Natural killer cell (primary cell): ENCODE measurements around the gene DENR. TPM values are rescaled to one million over a fixed set of nuclear protein-coding genes. Genes with fewer than 3 reads are reported as not detected.
A peak's percentile ranks its signal among the peaks of the same experiment; 100 is the strongest.
"Not testable (repeated sequence)": the region's sequence is repeated elsewhere in the genome, so short reads cannot be mapped to it uniquely, and the experiment has no call there.

Experiments used
- ATAC-seq, 3 donors: fragments of 150-1000 bp in 2 of 3; fragments of 200-7000 bp in 1 of 3; cut with Tn5 transposase; 1 replicate in 1 of 3; 2 replicates in 2 of 3; pipeline ENCODE4 v1.10.0; 2021; ENCODE audit warnings: mild to moderate bottlenecking in 2 of 3, moderate library complexity in 2 of 3
- DNase-seq, 2 donors: peaks; one replicate each; pipeline versions ENCODE4 v3.0.0 to v3.0.0-alpha.2; 2013 to 2021; ENCODE audit warnings: mixed read lengths in 1 of 2
- H3K27ac ChIP-seq: one replicate; pipeline ENCODE4 v1.5.1; 2013; ENCODE audit warnings: mild to moderate bottlenecking, low read length
- H3K27me3 ChIP-seq: one replicate; pipeline ENCODE4 v1.6.1; 2013; ENCODE audit warnings: low read length; ENCODE audit not compliant: control insufficient read depth, insufficient read depth
- H3K36me3 ChIP-seq: one replicate; pipeline ENCODE4 v1.6.1; 2013; ENCODE audit warnings: low read length; ENCODE audit not compliant: control insufficient read depth, insufficient read depth
- H3K4me1 ChIP-seq: one replicate; pipeline ENCODE4 v1.6.1; 2013; ENCODE audit warnings: low read length; ENCODE audit not compliant: control insufficient read depth, insufficient read depth
- H3K4me3 ChIP-seq: one replicate; pipeline ENCODE4 v1.5.1; 2013; ENCODE audit warnings: low read length
- H3K9me3 ChIP-seq: one replicate; pipeline ENCODE4 v1.6.1; 2013; ENCODE audit warnings: low read length; ENCODE audit not compliant: control insufficient read depth, insufficient read depth
- H3K27ac Mint-ChIP-seq, 2 donors: one replicate each; pipeline ENCODE4 v1.8.0; 2022; ENCODE audit warnings: mild to moderate bottlenecking in 2 of 2, mixed read lengths in 2 of 2, moderate library complexity in 1 of 2
- H3K27me3 Mint-ChIP-seq, 2 donors: one replicate each; pipeline ENCODE4 v1.8.0; 2022; ENCODE audit warnings: low read depth in 2 of 2, mixed read lengths in 2 of 2
- H3K36me3 Mint-ChIP-seq: one replicate; pipeline ENCODE4 v1.8.0; 2022; ENCODE audit warnings: mixed read lengths
- H3K4me1 Mint-ChIP-seq, 2 donors: one replicate each; pipeline ENCODE4 v1.8.0; 2022; ENCODE audit warnings: mixed read lengths in 2 of 2
- H3K4me3 Mint-ChIP-seq: one replicate; pipeline ENCODE4 v1.8.0; 2022; ENCODE audit warnings: mild to moderate bottlenecking, moderate library complexity, mixed read lengths
- H3K9me3 Mint-ChIP-seq, 2 donors: one replicate each; pipeline ENCODE4 v1.8.0; 2022; ENCODE audit warnings: mixed read lengths in 2 of 2
- CTCF ChIP-seq: fragments of 200-600 bp; IDR thresholded peaks from one replicate; pipeline ENCODE4 v1.8.0; 2022; ENCODE audit warnings: antibody characterized with exemption
- WGBS: methylation state at CpG from one replicate; pipeline ENCODE4 v1.1.7; 2013; ENCODE audit warnings: missing lambda C conversion rate; ENCODE audit not compliant: insufficient coverage; 5-methylcytosine and 5-hydroxymethylcytosine counted together
- intact Hi-C: fragments of 100-400 bp; cut with micrococcal nuclease; formaldehyde crosslinking; loops from one replicate; pipeline ENCODE4 v1.14.2; 2022
- total RNA-seq, 4 donors: library from RNA; stranded (reverse); fragments of 120-200 nt in 1 of 4; gene quantifications; one replicate each; pipeline versions ENCODE4 v1.2.3 to v1.2.4, GENCODE V29; 2013 to 2022

The DENR gene
- total RNA-seq: 10 to 100 TPM; 30.5 to 42.9 (median 42.7) TPM
- total RNA-seq (2013): 44.6 TPM

GRCh38 chr12:122752464-122753318 lies at the start of gene DENR:
Gene DENR, plus strand, starts transcription at chr12:122752824. Its CDS starts 878 bp downstream, at chr12:122753702.
- under 1% methylated on average over 73 of the region's 73 CpGs for WGBS
- Histone ChIP-seq H3K4me3 (peak within 1 kb of the TSS; percentile 91), H3K36me3 (peaks cover 34% of the 10 kb centered on the region), H3K27me3 (no peaks in the 10 kb centered on the region), H3K27ac (peak within 1 kb of the TSS; percentile 91), H3K4me1 (peaks cover 15% of the 10 kb centered on the region), H3K9me3 (no peaks in the 10 kb centered on the region)
- TF ChIP-seq CTCF: peak; percentile 55
- ATAC-seq (peak; percentile 93 to 99 (median 94)), DNase-seq (peak; percentile 99)
- intact Hi-C loops: loop anchor here (5.0 kb wide), 1 partner anchor 225 kb away; the partner anchor contains the start of genes KNTC1 and RSRC2
- Mint-ChIP-seq H3K27me3 (no peaks in the 10 kb centered on the region), H3K27ac (peak within 1 kb of the TSS; percentile 82 to 95), H3K4me1 (peaks cover 32 to 35% of the 10 kb centered on the region in 2 donors), H3K36me3 (no peaks in the 10 kb centered on the region), H3K4me3 (peak within 1 kb of the TSS; percentile 92), H3K9me3 (no peaks in the 10 kb centered on the region)

GRCh38 chr12:122702890-122703611 lies 49.6 kb upstream of the DENR start, which contains the start of gene HCAR2:
Gene HCAR2, minus strand, starts transcription at chr12:122703357. Its CDS starts 74 bp downstream, at chr12:122703283.
- H3K27ac Mint-ChIP-seq, H3K27me3 ChIP-seq, H3K27me3 Mint-ChIP-seq, H3K4me3 ChIP-seq, H3K36me3 ChIP-seq, H3K4me1 ChIP-seq, H3K4me3 Mint-ChIP-seq, H3K9me3 ChIP-seq, DNase-seq, H3K9me3 Mint-ChIP-seq, H3K4me1 Mint-ChIP-seq, H3K27ac ChIP-seq, H3K36me3 Mint-ChIP-seq, intact Hi-C loops: not testable (repeated sequence)
- 84% methylated on average over 21 of the region's 22 CpGs for WGBS
- peak in 2 of 3 donors; percentile 26 to 84 for ATAC-seq

GRCh38 chr12:122703841-122704240 lies 48.8 kb upstream of the DENR start:
- DNase-seq, H3K27me3 Mint-ChIP-seq, H3K27me3 ChIP-seq, H3K9me3 ChIP-seq, H3K9me3 Mint-ChIP-seq, H3K4me1 ChIP-seq, H3K36me3 Mint-ChIP-seq, ATAC-seq, H3K4me1 Mint-ChIP-seq, H3K27ac Mint-ChIP-seq, H3K36me3 ChIP-seq, H3K4me3 ChIP-seq, H3K4me3 Mint-ChIP-seq, intact Hi-C loops, H3K27ac ChIP-seq: not testable (repeated sequence)
- WGBS: 100% methylated on average over 1 of the region's 3 CpGs

- H3K27ac ChIP-seq, H3K27me3 Mint-ChIP-seq, H3K27me3 ChIP-seq, H3K27ac Mint-ChIP-seq, H3K9me3 Mint-ChIP-seq, ATAC-seq, H3K4me3 Mint-ChIP-seq, H3K9me3 ChIP-seq, DNase-seq, intact Hi-C loops, H3K4me1 Mint-ChIP-seq, H3K4me3 ChIP-seq, H3K36me3 ChIP-seq, H3K4me1 ChIP-seq, H3K36me3 Mint-ChIP-seq: not testable (repeated sequence)
- no CpG with 5 or more reads among the region's 3 CpGs for WGBS
These were observed 43.3 kb upstream of the DENR start for GRCh38 chr12:122709287-122709686.

- H3K4me1 Mint-ChIP-seq, H3K27ac ChIP-seq, DNase-seq, H3K27me3 ChIP-seq, H3K27me3 Mint-ChIP-seq, H3K27ac Mint-ChIP-seq, H3K9me3 ChIP-seq, H3K9me3 Mint-ChIP-seq, H3K4me3 Mint-ChIP-seq, H3K36me3 ChIP-seq, H3K4me3 ChIP-seq, H3K36me3 Mint-ChIP-seq, ATAC-seq, intact Hi-C loops, H3K4me1 ChIP-seq: not testable (repeated sequence)
- WGBS: 89% methylated on average over 2 of the region's 2 CpGs
These were observed 42.3 kb upstream of the DENR start for GRCh38 chr12:122710341-122710740.

- intact Hi-C loops, H3K4me3 ChIP-seq, H3K27ac Mint-ChIP-seq, H3K36me3 ChIP-seq, H3K27ac ChIP-seq, ATAC-seq, H3K27me3 ChIP-seq, H3K36me3 Mint-ChIP-seq, H3K4me1 ChIP-seq, H3K4me3 Mint-ChIP-seq, H3K9me3 ChIP-seq, DNase-seq, H3K4me1 Mint-ChIP-seq, H3K9me3 Mint-ChIP-seq, H3K27me3 Mint-ChIP-seq: not testable (repeated sequence)
- WGBS: 83% methylated on average over 1 of the region's 1 CpG
These were observed 41.4 kb upstream of the DENR start for GRCh38 chr12:122711266-122711665.
